Neural progenitor cell (in vitro differentiated cells): ENCODE data around the gene CHST15. TPM values are rescaled to one million over a fixed set of nuclear protein-coding genes. Genes with fewer than 3 reads are reported as not detected.
A peak's percentile ranks its signal among the peaks of the same experiment; 100 is the strongest.
"Not testable (repeated sequence)": the region's sequence is repeated elsewhere in the genome, so short reads cannot be mapped to it uniquely, and the experiment has no call there.

Experiments used
- DNase-seq: peaks from one replicate; pipeline ENCODE4 v3.0.0-alpha.2; 2016; ENCODE audit warnings: low spot score
- H2AFZ ChIP-seq: fragments of 200-600 bp; sonication (generic); replicated peaks from 2 replicates; pipeline ENCODE4 v1.6.1; 2016; ENCODE audit warnings: antibody characterized with exemption
- H3F3A ChIP-seq: fragments of 200-600 bp; sonication (generic); 2 replicates; pipeline ENCODE4 v1.6.1; 2016; ENCODE audit warnings: antibody characterized with exemption, low read depth
- H3K27ac ChIP-seq: fragments of 200-600 bp; sonication (generic); 2 replicates; pipeline ENCODE4 v1.5.1; 2016; ENCODE audit warnings: mild to moderate bottlenecking
- H3K27me3 ChIP-seq: fragments of 200-600 bp; sonication (generic); 2 replicates; pipeline ENCODE4 v1.6.1; 2016; ENCODE audit warnings: mild to moderate bottlenecking, moderate library complexity
- H3K36me3 ChIP-seq: fragments of 200-600 bp; sonication (generic); 2 replicates; pipeline ENCODE4 v1.5.1; 2016
- H3K4me1 ChIP-seq: fragments of 200-600 bp; sonication (generic); 2 replicates; pipeline ENCODE4 v1.6.1; 2016; ENCODE audit warnings: mixed run types
- H3K4me2 ChIP-seq: fragments of 200-600 bp; sonication (generic); 2 replicates; pipeline ENCODE4 v1.6.1; 2016
- H3K4me3 ChIP-seq: fragments of 200-600 bp; sonication (generic); 2 replicates; pipeline ENCODE4 v1.5.1; 2016
- H3K79me2 ChIP-seq: fragments of 200-600 bp; sonication (generic); 2 replicates; pipeline ENCODE4 v1.6.1; 2016; ENCODE audit warnings: low read depth
- H3K9ac ChIP-seq: fragments of 200-600 bp; sonication (generic); 2 replicates; pipeline ENCODE4 v1.6.1; 2016
- H3K9me3 ChIP-seq: fragments of 200-600 bp; sonication (generic); 2 replicates; pipeline ENCODE4 v1.5.1; 2016; ENCODE audit warnings: low read depth
- H4K20me1 ChIP-seq: fragments of 200-600 bp; sonication (generic); 2 replicates; pipeline ENCODE4 v1.6.1; 2016; ENCODE audit warnings: low read depth
- H3K27ac Mint-ChIP-seq: 3 replicates; pipeline ENCODE4 v1.8.0; 2021; ENCODE audit warnings: mixed read lengths
- H3K27me3 Mint-ChIP-seq: 2 replicates; pipeline ENCODE4 v1.8.0; 2022; ENCODE audit warnings: low read depth, mild to moderate bottlenecking, inconsistent platforms, moderate library complexity, mixed read lengths; ENCODE audit not compliant: insufficient read depth
- H3K36me3 Mint-ChIP-seq: 3 replicates; pipeline ENCODE4 v1.8.0; 2021; ENCODE audit warnings: mixed read lengths
- H3K4me1 Mint-ChIP-seq: 3 replicates; pipeline ENCODE4 v1.8.0; 2021; ENCODE audit warnings: mixed read lengths
- H3K4me3 Mint-ChIP-seq: 3 replicates; pipeline ENCODE4 v1.8.0; 2021; ENCODE audit warnings: mild to moderate bottlenecking, moderate library complexity, mixed read lengths
- H3K9me3 Mint-ChIP-seq: 3 replicates; pipeline ENCODE4 v1.8.0; 2020; ENCODE audit warnings: mixed read lengths
- EZH2 ChIP-seq: fragments of 200-600 bp; sonication (generic); IDR thresholded peaks from 2 replicates; pipeline ENCODE4 v1.6.1; 2017; ENCODE audit warnings: antibody characterized with exemption, mild to moderate bottlenecking, moderate library complexity
- EZH2phosphoT487 ChIP-seq: fragments of 200-600 bp; sonication (generic); IDR thresholded peaks from 2 replicates; pipeline ENCODE4 v1.6.1; 2017; ENCODE audit warnings: antibody characterized with exemption
- total RNA-seq: library from RNA; depleted of rRNA; stranded (reverse); fragments of >200 nt; gene quantifications from 2 replicates; pipeline ENCODE4 v1.2.3, GENCODE V29; 2015; ENCODE audit warnings: low replicate concordance
- TF ChIP-seq, protein P1 (sequence below): fragments of 200-600 bp; sonication (generic); IDR thresholded peaks from 2 replicates; pipeline ENCODE4 v1.5.1; 2017; ENCODE audit warnings: antibody characterized with exemption, mild to moderate bottlenecking

CHST15 gene
- total RNA-seq, 1 donor from 2014 or later = 0.54 TPM

DNA sequence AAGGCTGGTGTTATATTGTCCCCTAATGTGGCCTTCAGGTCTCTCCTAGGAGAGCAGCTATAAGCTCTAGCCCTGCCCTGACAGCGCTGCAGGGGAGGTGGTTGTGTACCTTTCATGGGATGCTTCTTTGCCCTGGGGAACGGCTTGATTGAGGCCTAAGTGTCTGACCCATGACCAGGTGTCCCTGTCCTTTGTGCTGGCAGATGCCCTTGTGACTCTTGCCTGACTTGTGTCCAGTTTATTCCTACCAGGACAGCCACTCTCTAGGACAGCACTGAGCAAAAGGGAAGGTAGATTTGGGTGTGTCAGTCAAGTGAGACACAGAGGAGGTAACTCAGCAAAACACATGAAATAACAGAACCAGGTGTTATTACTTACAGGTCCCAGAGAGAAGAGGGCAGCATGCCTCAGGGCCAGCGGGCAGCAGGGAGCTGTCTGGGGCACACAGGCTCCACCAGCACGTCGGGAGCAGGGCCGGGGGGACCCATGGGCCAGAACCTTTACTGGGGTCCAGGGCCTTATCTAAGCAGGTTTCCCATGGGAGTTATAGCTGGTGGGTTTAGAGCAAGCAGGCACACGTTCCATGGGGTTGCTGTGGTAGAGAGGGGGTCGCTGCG is 10.7 kb upstream of the CHST15 start:
- Histone ChIP-seq H3K4me2 (no peak overlapping the region), H4K20me1 (no peaks in the 10 kb centered on the region), H2AFZ (no peak overlapping the region), H3K4me3 (no peak overlapping the region), H3K27ac (no peak overlapping the region), H3K9ac (no peak overlapping the region), H3K27me3 (no peaks in the 10 kb centered on the region), H3K36me3 (no peaks in the 10 kb centered on the region), H3K79me2 (no peaks in the 10 kb centered on the region), H3K4me1 (peaks cover 22% of the 10 kb centered on the region), H3K9me3 (no peaks in the 10 kb centered on the region), H3F3A (no peaks in the 10 kb centered on the region)
- Mint-ChIP-seq H3K4me3 (no peak overlapping the region), H3K9me3 (peaks cover 3% of the 10 kb centered on the region), H3K36me3 (no peaks in the 10 kb centered on the region), H3K4me1 (peaks cover 34% of the 10 kb centered on the region), H3K27ac (no peak overlapping the region), H3K27me3 (peaks cover 18% of the 10 kb centered on the region)
- no peak for TF ChIP-seq EZH2phosphoT487
- TF ChIP-seq EZH2 = no peak
- TF ChIP-seq, protein P1, sequence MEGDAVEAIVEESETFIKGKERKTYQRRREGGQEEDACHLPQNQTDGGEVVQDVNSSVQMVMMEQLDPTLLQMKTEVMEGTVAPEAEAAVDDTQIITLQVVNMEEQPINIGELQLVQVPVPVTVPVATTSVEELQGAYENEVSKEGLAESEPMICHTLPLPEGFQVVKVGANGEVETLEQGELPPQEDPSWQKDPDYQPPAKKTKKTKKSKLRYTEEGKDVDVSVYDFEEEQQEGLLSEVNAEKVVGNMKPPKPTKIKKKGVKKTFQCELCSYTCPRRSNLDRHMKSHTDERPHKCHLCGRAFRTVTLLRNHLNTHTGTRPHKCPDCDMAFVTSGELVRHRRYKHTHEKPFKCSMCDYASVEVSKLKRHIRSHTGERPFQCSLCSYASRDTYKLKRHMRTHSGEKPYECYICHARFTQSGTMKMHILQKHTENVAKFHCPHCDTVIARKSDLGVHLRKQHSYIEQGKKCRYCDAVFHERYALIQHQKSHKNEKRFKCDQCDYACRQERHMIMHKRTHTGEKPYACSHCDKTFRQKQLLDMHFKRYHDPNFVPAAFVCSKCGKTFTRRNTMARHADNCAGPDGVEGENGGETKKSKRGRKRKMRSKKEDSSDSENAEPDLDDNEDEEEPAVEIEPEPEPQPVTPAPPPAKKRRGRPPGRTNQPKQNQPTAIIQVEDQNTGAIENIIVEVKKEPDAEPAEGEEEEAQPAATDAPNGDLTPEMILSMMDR = no peak
- DNase-seq = no peak

DNA sequence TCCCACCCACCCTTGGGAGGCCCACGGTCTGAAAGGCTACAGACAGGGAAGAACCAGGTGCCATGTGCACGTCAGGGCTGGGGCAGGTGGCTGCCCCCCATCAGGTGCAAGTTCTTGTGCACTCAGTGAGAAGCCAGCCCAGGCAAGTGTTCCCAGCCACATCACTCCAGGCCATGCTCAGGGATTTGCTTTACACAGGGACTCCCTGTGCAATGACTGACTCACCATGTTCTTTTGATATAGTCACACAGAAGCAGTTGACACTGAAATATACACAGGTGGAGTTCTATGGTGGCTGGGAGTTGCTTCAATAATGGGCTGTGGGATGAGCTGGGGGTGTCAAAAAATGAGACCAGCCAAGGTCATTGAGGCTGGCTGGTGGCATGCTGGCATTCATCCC is 8.0 kb upstream of the CHST15 start:
- no peak for DNase-seq
- no peaks in the 10 kb centered on the region for H3K79me2 ChIP-seq
- no peak overlapping the region for H3K4me3 ChIP-seq
- Mint-ChIP-seq H3K36me3 (no peaks in the 10 kb centered on the region), H3K4me3 (no peak overlapping the region), H3K9me3 (peaks cover 3% of the 10 kb centered on the region), H3K4me1 (peaks cover 23% of the 10 kb centered on the region), H3K27ac (no peak overlapping the region), H3K27me3 (peaks cover 12% of the 10 kb centered on the region)
- H4K20me1 ChIP-seq = no peaks in the 10 kb centered on the region
- H3K27ac ChIP-seq = no peak overlapping the region
- H2AFZ ChIP-seq = no peak overlapping the region
- no peak overlapping the region for H3K4me2 ChIP-seq
- H3K9ac ChIP-seq = no peak overlapping the region
- H3K9me3 ChIP-seq = no peaks in the 10 kb centered on the region
- peaks cover 21% of the 10 kb centered on the region for H3K27me3 ChIP-seq
- H3F3A ChIP-seq = no peaks in the 10 kb centered on the region
- no peaks in the 10 kb centered on the region for H3K36me3 ChIP-seq
- TF ChIP-seq, protein P1 = no peak
- TF ChIP-seq EZH2 (no peak), EZH2phosphoT487 (no peak)
- H3K4me1 ChIP-seq = peaks cover 8% of the 10 kb centered on the region

DNA sequence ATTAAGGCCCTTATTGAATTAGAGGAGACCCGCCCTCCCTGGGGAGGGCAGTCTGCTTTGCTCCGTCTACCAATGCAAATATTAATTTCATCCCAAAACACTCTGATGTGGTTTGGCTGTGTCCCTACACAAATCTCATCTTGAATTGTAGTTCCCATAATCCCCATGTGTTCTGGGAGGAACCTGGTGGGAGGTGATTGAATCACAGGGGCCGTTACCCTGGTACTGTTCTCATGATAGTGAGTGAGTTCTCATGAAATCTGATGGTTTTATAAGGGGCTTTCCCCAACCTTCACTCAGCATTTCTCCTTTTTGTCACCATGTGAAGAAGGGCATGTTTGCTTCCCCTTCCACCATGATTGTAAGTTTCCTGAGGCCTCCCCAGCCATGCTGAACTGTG is 7.3 kb upstream of the CHST15 start:
- not testable (repeated sequence) for H3K4me2 ChIP-seq, H3K36me3 Mint-ChIP-seq
- peaks cover 15% of the 10 kb centered on the region for H3K27me3 Mint-ChIP-seq

DNA sequence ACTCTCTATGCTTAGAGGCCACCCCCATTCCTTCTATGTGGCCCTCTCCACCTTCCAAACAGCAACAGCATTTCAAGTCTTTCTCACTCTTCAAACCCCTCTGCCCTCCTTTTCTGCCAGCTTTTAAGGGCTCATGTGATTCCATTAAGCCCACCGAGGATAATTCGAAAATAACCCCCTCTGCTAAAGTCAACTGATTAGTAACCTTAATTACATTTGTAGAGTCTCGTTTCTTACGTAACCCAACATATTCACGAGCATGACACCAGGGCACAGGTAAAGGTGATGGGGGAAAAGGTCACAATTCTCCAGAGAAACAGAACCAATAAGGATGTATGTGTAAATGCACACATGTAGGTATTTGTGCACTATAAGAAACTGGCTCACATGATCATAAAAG is 6.7 kb upstream of the CHST15 start:
- Mint-ChIP-seq H3K36me3 (no peaks in the 10 kb centered on the region), H3K27me3 (peaks cover 17% of the 10 kb centered on the region), H3K27ac (peak overlapping the region; percentile 59), H3K9me3 (peaks cover 5% of the 10 kb centered on the region), H3K4me3 (no peak overlapping the region), H3K4me1 (peaks cover 15% of the 10 kb centered on the region)
- H3K9ac ChIP-seq = no peak overlapping the region
- no peaks in the 10 kb centered on the region for H3K79me2 ChIP-seq
- TF ChIP-seq, protein P1 = no peak
- TF ChIP-seq EZH2phosphoT487 = no peak
- no peak for TF ChIP-seq EZH2
- H3K27ac ChIP-seq = no peak overlapping the region
- H4K20me1 ChIP-seq = no peaks in the 10 kb centered on the region
- H3K4me2 ChIP-seq = no peak overlapping the region
- H3K27me3 ChIP-seq = peaks cover 34% of the 10 kb centered on the region
- no peaks in the 10 kb centered on the region for H3K36me3 ChIP-seq
- no peak overlapping the region for H3K4me3 ChIP-seq
- H2AFZ ChIP-seq = no peak overlapping the region
- DNase-seq = no peak
- H3K4me1 ChIP-seq = no peaks in the 10 kb centered on the region
- H3K9me3 ChIP-seq = no peaks in the 10 kb centered on the region
- peaks cover under 1% of the 10 kb centered on the region for H3F3A ChIP-seq

More for the DNA sequence above, 7.3 kb upstream of the CHST15 start:
- H3K4me3 ChIP-seq, H3K4me1 ChIP-seq, H3K79me2 ChIP-seq, H3K9me3 ChIP-seq, H3K27ac Mint-ChIP-seq, H3K4me3 Mint-ChIP-seq, H3K27ac ChIP-seq, DNase-seq, H3K9ac ChIP-seq, H2AFZ ChIP-seq, H3F3A ChIP-seq, H3K36me3 ChIP-seq, H4K20me1 ChIP-seq, H3K9me3 Mint-ChIP-seq: not testable (repeated sequence)
- H3K4me1 Mint-ChIP-seq = peaks cover 16% of the 10 kb centered on the region
- H3K27me3 ChIP-seq = peaks cover 28% of the 10 kb centered on the region
